HUDEP-2 (cell line): ENCODE results near the gene WDR11.
"Not testable (repeated sequence)": the region's sequence is repeated elsewhere in the genome, so short reads cannot be mapped to it uniquely, and the experiment has no call there.

Experiments used
- DNase-seq, 76 experiments: peaks; one replicate each; lab custom pipeline; 2025; ENCODE audit not compliant: unreplicated experiment in 76 of 76; lab: John Stamatoyannopoulos, UW

Gene WDR11

GRCh38 chr10:120838941-120839340 lies 12.2 kb upstream of the WDR11 start:
- DNase-seq, result no peak

DNA sequence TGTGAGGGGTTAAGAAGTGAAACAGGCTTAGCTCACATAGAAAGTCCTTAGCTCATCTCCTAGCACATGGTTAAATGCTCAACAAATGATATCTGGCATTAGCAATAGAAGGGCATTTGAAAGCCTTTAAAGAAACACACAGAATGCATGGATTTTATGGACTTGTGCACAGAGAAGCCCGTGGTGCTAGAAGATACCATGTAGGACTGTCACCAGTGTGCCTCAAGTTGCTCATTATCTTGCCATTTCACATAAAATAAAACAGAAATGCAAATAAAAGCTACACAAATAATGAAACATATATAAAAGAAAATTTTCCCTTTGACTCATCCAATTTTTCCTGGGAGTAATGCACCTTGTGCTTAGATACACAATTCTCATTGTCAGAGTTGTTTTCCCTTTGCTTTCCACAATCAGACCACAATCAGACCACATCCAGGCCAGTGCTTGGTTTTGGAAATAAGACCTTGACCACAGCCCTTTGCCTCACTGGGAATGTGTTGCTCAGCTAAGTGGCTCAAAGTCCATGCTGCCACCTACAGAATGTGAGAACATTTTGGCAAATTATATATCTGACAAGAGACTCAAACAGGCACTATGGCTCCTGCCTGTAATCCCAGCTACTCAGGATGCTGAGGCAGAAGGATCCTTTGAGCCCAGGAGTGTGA lies 9.5 kb upstream of the WDR11 start:
- DNase-seq, result no peak

- no peak for DNase-seq
These were observed 3.2 kb downstream of the WDR11 start for GRCh38 chr10:120854388-120854787.

- DNase-seq, result no peak
These were observed 10.2 kb downstream of the WDR11 start for GRCh38 chr10:120861178-120861855.

DNA sequence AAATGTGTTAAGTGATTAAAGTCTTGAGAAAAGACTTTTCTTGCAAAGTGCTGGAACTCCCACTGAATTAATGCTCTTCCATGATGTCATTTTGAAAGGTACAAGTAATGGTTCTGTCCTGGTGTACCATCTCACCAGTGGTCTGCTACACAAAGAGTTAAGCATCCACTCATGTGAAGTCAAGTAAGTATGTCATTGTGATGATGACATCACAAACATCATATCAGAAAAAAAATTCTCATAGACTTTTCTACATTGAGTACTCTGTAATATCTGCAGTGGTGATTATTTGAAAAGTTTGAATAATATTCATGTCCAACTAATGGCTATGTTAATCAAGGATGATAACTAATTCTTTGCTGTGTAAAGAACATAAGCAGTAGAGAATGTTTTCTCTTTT lies 22.6 kb downstream of the WDR11 start:
- no peak for DNase-seq

GRCh38 chr10:120883071-120883470 lies 31.9 kb downstream of the WDR11 start:
- DNase-seq, result no peak

DNA sequence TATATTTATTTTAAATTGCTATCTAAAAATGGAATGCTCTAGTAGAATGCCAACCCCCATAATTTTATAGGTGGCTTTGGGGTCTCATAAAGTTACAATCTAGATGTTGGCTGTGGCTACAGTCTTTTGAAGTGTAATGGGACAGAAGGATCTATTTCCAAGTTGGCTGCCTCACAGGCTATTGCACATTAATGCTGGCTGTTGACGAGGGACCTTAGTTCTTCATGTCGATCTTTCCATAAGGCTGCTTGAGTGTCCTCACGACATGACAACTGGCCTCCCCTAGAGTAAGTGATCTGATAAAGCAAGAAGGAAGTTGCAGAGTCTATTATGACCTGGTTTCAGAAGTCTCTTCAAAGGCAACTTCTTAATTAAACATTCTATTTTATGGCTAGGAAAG lies 36.3 kb downstream of the WDR11 start:
- DNase-seq, result no peak

DNA sequence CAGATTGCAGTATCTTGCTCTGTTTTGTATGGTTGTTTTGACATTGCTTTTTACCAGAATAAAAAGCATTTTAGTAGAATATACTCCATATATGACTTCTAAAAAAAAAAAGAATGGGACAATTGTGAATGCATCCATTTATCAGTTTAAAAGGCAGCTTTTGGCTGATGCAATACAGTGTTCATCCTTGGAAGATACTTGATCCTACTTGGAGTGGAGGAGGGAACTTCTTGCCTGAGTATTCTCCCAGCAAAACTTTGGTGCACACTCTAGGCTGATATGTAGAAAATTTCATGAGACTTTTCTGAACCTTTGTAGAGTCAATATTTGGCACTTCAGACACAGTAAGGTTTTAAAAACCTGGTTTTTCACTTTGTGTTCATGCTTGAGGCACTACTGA lies 40.2 kb downstream of the WDR11 start:
- no peak for DNase-seq

DNA sequence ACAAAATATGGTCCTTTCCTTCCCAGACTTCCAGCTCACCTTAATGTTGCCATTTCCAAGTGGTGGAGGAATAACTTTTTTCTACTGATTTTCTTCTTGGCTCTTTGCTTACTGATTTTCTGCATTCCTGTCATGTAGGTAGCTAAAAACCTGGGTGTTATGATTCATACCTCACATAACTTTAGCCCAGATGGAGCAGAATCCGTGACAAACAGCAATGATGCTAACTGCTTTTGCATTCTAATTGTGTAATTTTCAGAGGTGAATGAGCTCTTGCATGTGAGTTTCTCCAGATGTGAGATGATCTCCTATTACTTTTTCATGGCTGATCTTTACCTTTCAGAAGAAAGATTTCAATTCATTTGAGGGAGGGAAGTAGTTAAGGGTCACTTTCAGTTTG lies 43.4 kb downstream of the WDR11 start:
- no peak for DNase-seq

- DNase-seq, result no peak
These were observed 46.2 kb downstream of the WDR11 start for GRCh38 chr10:120897343-120897742.

- no peak for DNase-seq
These were observed 54.1 kb downstream of the WDR11 start for GRCh38 chr10:120905268-120905667.

DNA sequence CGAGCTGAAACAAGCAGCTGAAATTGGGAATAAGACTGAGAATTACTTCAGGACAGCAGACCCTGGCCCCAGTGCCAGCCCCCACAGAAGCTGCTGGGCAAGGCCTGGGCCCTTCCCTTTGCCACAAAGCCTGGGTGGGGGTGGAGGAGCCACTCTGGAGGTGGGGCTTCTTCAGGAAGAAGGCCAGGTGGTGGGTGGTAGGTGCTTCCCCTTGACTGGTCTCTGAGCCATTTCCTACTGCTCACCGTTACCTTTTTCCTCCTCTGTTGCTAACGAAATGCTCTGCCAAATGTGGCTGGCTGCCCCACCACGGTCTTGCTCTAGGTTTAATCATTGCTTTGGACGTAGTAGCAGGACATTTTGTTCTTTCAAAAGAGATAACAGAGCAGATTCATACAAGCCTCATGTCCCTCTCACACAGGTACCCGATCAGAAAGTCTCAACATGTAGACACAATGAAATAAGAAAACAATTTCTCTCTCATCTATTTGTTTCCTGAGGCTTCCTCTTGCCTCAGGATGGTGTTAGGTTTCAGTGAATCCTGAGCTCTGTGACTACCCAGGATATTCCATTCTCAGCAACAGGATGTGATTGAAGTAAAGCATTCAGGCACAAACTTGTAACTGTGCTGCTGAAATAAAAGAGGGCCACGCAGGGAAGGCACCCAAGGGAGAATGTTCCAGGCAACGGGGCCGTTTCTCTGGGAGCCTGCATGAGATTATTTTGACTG lies 66.5 kb downstream of the WDR11 start:
- no peak for DNase-seq

DNA sequence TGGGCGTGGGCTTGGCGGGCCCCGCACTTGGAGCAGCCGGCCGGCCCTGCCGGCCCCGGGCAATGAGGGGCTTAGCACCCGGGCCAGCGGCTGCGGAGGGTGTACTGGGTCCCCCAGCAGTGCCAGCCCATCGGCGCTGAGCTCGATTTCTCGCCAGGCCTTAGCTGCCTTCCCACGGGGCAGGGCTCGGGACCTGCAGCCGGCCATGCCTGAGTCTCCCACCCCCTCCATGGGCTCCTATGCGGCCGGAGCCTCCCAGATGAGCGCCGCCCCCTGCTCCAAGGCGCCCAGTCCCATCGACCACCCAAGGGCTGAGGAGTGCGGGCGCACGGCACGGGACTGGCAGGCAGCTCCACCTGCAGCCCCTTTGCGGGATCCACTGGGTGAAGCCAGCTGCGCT lies 72.7 kb downstream of the WDR11 start:
- not testable (repeated sequence) for DNase-seq

- DNase-seq, result no peak
These were observed 75.4 kb downstream of the WDR11 start for GRCh38 chr10:120926611-120927010.

GRCh38 chr10:120927352-120927751 lies 76.2 kb downstream of the WDR11 start:
- DNase-seq, result no peak

DNA sequence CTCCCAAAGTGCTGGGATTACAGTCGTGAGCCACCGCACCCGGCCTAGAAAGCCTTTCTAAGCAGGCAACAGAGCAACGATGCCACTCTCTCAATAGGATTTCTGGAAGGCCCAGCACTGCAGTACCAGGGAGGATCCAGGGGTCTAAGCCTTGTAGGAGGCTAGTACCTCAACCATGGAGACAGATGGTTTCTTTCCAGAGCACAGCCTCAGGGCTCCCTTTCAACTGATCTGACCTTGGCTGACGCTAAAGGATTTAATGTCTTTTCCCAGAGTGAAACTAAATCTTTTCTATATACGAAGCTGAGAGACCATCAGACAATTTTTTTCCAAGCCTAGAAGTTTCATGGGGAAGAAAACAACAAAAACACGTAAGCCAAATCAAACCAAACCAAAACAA lies 78.0 kb downstream of the WDR11 start:
- DNase-seq, result no peak

DNA sequence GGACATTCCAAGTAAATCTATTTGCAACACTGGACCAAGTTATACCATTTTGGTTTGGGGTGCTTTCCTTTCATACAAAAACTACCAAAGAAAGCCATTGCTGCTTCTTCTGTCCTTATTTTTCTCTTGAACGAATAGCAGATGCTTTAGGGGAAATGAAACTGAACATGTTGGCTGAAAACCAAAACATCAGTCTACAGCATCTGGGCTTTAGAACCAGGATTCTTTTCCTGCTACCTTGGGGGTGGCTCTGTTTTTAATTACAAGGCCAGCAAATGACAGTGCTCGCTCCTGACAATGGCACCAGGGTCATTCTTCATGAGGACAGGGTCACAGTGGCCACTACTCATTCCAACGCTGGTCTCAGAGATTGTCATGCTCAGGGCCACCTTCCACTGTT lies 80.3 kb downstream of the WDR11 start:
- DNase-seq, result no peak

DNA sequence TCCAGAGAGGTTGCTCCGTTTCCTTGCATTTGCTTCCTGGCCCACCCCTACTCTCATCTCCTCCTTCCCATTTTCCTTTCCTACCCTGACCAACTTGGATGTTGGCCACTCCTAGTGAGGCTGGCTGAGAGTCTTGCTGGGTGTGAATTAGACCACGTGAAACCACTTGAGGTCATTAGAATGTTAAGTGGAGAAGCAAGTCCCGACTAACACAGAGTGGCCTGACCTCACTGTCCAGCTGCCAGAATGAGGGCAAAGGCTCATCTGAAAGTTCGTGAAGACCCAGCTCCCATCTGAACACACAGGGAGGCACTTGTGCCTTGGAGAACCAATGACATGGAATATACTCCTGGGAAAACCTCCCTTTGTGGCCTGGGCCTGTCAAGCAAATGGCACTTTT lies 80.8 kb downstream of the WDR11 start:
- no peak for DNase-seq

- DNase-seq, result no peak
These were observed 87.7 kb downstream of the WDR11 start for GRCh38 chr10:120938822-120939221.

DNA sequence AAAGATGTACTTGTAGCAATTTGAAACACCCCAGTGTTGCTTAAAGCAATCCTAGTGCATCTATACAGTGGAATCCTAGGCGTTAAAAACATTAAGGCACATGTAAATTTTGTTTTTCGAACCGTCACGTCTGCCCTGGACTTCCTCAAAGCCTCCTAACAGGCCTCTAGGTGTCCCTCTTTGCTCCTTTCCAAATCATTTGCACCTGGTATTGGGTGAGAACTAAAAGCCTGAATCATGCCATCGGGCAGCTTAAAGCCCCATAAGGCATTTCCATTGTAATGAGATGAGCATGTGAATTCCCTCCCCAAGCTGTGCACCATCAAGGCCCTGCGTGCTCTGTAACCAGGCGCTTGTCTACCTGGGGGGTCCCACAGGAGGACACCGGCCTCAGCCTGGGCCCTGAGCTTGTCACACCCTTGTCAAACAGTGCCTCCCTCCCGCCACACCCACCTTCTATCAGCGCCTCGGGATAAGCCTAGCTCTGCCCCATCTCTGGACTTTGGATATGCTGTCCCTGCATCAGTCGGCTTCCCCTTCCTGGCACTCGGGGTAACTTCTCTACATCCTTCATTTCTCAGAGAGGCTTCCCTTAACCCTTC lies 89.2 kb downstream of the WDR11 start:
- DNase-seq, result no peak

DNA sequence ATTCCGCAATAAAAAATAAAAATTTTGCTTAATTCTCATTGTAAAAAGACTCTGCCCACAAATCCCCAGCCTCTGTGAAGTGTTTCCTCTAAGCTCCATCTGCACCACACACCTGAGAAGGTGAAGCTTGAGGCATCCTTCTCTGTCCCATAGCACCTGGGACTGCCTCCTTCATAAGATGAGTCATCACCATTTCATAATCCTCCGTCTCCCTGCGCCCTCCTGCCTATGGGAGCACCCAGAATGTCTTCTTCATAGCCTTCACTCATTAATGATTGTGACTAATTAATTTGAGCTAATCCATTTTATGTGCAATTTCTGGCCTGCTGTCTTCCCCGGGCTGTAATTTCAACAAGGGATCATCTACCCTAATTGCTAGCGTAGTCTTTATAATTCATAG lies 90.3 kb downstream of the WDR11 start:
- no peak for DNase-seq
